ENCODE data around the gene ZNF804B.

ZNF804B gene

DNA sequence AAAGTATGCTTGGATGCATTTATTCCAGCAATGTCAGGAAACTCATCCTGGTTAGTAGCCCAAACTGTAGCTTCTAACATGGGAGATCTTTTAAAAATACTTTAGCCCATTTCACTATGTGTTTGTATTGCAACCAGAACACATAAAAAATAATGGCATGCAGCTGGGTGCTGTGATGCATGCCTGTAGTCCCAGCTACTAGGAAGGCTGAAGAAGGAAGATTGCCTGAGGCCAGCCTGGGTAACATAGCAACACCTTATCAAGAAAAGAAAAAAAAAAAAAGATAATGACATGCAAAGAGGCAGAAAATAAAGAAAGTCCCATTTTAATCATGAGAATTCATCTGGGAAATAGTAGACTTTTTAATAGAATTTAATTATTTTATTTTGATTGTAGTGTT, 553.1 kb downstream of the ZNF804B start:
- H3K9ac ChIP-seq (ENCODE audit: low read depth, low read length): no peak overlapping the region
- H3K27ac ChIP-seq (ENCODE audit: low read length): no peak overlapping the region
- no peaks in the 10 kb centered on the region for H3K27me3 ChIP-seq (ENCODE audit: insufficient read depth, low read length)
- H3K36me3 ChIP-seq (ENCODE audit: insufficient read depth, low read depth, low read length): no peaks in the 10 kb centered on the region
- H3K4me1 ChIP-seq (ENCODE audit: insufficient read depth, low read length): no peaks in the 10 kb centered on the region
- H3K4me3 ChIP-seq (ENCODE audit: low read length): no peak overlapping the region
- H3K9me3 ChIP-seq (ENCODE audit: insufficient read depth, low read depth, low read length): no peaks in the 10 kb centered on the region

DNA sequence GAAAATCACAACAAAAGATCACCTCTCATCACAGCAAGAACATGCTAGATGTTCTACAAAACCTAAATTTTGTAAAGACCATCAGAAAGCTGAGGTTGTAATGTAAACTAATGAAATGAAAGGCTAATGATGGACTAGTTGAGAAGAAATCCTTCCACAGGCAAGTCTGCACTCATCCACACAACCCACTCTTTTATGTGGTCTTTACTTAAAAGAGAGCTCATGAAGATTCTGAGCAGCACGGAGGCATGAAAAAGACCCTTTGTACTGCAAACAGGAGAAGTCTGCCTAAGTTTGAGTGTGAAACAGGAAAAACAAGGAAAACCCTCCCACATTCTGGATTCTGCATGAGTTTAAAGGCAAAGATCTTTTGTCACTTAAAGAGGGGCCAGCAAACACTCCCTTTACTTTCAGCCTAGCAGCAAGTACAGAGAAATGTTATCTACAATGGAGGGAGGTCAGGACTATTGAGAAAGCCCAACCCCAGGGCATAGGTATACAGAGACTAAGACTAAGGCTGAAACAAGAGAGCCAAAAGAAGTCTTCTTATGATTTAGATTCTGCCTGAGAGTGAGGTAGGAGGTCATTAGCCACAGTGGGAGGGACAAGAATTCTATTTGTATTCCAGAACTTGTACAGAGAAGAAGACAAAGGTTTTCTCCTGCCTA, 557.2 kb downstream of the ZNF804B start:
- no peak overlapping the region for H3K4me3 ChIP-seq (ENCODE audit: low read length)
- H3K36me3 ChIP-seq (ENCODE audit: insufficient read depth, low read depth, low read length): no peaks in the 10 kb centered on the region
- H3K9ac ChIP-seq (ENCODE audit: low read depth, low read length): no peak overlapping the region
- no peak overlapping the region for H3K27ac ChIP-seq (ENCODE audit: low read length)
- H3K9me3 ChIP-seq (ENCODE audit: insufficient read depth, low read depth, low read length): peaks cover 3% of the 10 kb centered on the region; the same call in 1 of the 2 replicates
- no peaks in the 10 kb centered on the region for H3K4me1 ChIP-seq (ENCODE audit: insufficient read depth, low read length)
- no peaks in the 10 kb centered on the region for H3K27me3 ChIP-seq (ENCODE audit: insufficient read depth, low read length)

DNA sequence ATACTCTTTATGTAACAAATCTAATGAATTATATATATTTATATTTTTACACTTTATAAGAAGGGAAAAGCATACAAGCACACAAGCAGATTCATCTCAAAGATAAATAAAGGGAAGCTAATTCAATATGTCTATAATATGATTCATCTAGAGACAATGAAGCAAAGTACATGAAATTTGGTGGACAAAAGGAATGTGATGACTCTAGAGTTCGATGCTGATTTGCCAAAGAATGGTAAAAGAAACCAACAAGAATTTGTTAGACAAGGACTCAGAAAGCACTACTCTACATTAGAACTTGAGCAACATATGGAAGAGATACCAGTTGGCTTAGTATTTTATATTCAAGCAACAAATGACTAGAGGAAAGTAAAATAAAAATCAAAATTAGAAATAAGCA, 572.5 kb downstream of the ZNF804B start:
- H3K4me3 ChIP-seq (ENCODE audit: low read length): no peak overlapping the region
- H3K36me3 ChIP-seq (ENCODE audit: insufficient read depth, low read depth, low read length): no peaks in the 10 kb centered on the region
- H3K9ac ChIP-seq (ENCODE audit: low read depth, low read length): no peak overlapping the region
- H3K9me3 ChIP-seq (ENCODE audit: insufficient read depth, low read depth, low read length): no peaks in the 10 kb centered on the region
- no peaks in the 10 kb centered on the region; the same call in 1 of the 2 replicates for H3K4me1 ChIP-seq (ENCODE audit: insufficient read depth, low read length)
- H3K27ac ChIP-seq (ENCODE audit: low read length): no peak overlapping the region
- no peaks in the 10 kb centered on the region for H3K27me3 ChIP-seq (ENCODE audit: insufficient read depth, low read length)

DNA sequence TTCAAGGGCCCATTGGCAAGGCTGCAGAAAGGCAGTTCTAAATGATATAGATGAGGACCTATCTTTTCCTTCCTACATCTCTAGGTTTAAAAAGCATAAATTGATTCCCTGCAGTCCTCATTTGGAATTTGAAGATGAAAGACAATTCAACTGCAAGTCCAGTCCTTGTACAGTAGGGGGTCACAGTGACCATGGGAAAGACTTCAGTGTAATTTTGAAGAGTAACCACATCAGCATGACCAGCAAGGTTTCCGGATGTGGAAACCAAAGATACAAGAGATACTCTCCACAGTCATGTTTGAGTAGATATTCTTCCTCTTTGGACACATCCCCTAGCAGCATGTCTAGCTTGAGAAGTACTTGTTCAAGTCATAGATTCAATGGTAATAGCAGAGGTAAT, 575.3 kb downstream of the ZNF804B start:
- Histone ChIP-seq H3K27me3 (ENCODE audit: insufficient read depth, low read length) (no peaks in the 10 kb centered on the region), H3K9me3 (ENCODE audit: insufficient read depth, low read depth, low read length) (no peaks in the 10 kb centered on the region), H3K4me1 (ENCODE audit: insufficient read depth, low read length) (no peaks in the 10 kb centered on the region; the same call in 1 of the 2 replicates), H3K36me3 (ENCODE audit: insufficient read depth, low read depth, low read length) (no peaks in the 10 kb centered on the region), H3K27ac (ENCODE audit: low read length) (no peak overlapping the region), H3K9ac (ENCODE audit: low read depth, low read length) (no peak overlapping the region), H3K4me3 (ENCODE audit: low read length) (no peak overlapping the region)

DNA sequence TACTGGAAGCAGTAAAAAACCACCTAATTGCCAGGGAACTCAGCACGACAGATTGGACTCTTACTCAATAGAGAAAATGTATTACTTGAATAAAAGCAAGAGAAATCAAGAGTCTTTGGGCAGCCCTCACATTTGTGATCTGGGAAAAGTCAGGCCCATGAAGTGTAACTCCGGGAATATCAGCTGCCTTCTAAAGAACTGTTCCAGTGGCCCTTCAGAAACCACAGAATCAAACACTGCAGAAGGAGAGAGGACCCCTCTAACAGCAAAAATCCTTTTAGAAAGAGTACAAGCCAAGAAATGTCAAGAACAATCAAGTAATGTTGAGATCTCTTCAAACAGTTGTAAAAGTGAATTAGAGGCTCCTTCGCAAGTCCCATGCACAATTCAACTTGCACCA, 576.0 kb downstream of the ZNF804B start:
- H3K27ac ChIP-seq (ENCODE audit: low read length): no peak overlapping the region
- H3K9ac ChIP-seq (ENCODE audit: low read depth, low read length): no peak overlapping the region
- H3K36me3 ChIP-seq (ENCODE audit: insufficient read depth, low read depth, low read length): no peaks in the 10 kb centered on the region
- no peaks in the 10 kb centered on the region; the same call in 1 of the 2 replicates for H3K4me1 ChIP-seq (ENCODE audit: insufficient read depth, low read length)
- no peaks in the 10 kb centered on the region for H3K9me3 ChIP-seq (ENCODE audit: insufficient read depth, low read depth, low read length)
- H3K27me3 ChIP-seq (ENCODE audit: insufficient read depth, low read length): no peaks in the 10 kb centered on the region
- H3K4me3 ChIP-seq (ENCODE audit: low read length): no peak overlapping the region

DNA sequence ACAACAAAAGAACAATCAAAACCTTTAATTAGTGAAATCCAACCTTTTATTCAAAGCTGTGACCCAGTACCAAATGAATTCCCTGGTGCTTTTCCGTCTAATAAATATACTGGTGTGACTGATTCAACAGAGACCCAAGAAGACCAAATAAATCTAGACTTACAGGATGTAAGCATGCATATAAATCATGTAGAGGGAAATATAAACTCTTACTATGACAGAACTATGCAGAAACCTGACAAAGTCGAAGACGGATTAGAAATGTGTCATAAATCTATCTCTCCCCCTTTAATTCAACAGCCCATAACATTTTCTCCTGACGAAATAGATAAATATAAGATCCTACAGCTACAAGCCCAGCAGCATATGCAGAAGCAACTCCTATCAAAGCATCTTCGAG, 576.6 kb downstream of the ZNF804B start:
- no peak overlapping the region for H3K27ac ChIP-seq (ENCODE audit: low read length)
- H3K36me3 ChIP-seq (ENCODE audit: insufficient read depth, low read depth, low read length): no peaks in the 10 kb centered on the region
- H3K9ac ChIP-seq (ENCODE audit: low read depth, low read length): no peak overlapping the region
- no peaks in the 10 kb centered on the region for H3K9me3 ChIP-seq (ENCODE audit: insufficient read depth, low read depth, low read length)
- H3K4me1 ChIP-seq (ENCODE audit: insufficient read depth, low read length): no peaks in the 10 kb centered on the region; the same call in 1 of the 2 replicates
- H3K27me3 ChIP-seq (ENCODE audit: insufficient read depth, low read length): no peaks in the 10 kb centered on the region
- H3K4me3 ChIP-seq (ENCODE audit: low read length): no peak overlapping the region

DNA sequence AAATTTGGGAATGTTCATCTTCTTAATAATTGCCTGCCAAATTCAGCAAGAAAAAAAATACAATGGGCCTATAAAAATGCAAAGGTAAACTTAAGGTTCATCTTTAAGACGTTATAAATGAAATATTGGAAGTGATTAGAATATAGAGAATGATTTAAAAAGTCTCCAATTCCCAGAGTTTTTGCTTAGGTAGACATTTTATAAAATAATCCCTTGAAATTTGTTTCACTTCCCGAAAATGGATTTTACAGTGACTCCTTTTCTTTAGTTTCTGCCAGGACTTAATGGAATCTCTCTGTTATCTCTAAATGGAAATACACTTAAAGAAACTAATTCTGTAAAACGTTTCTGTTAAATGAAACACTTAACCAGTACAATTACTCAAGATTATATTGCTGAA, 580.2 kb downstream of the ZNF804B start:
- Histone ChIP-seq H3K27ac (ENCODE audit: low read length) (no peak overlapping the region), H3K27me3 (ENCODE audit: insufficient read depth, low read length) (no peaks in the 10 kb centered on the region), H3K9ac (ENCODE audit: low read depth, low read length) (no peak overlapping the region), H3K36me3 (ENCODE audit: insufficient read depth, low read depth, low read length) (no peaks in the 10 kb centered on the region), H3K9me3 (ENCODE audit: insufficient read depth, low read depth, low read length) (no peaks in the 10 kb centered on the region), H3K4me3 (ENCODE audit: low read length) (no peak overlapping the region), H3K4me1 (ENCODE audit: insufficient read depth, low read length) (no peaks in the 10 kb centered on the region; the same call in 1 of the 2 replicates)

DNA sequence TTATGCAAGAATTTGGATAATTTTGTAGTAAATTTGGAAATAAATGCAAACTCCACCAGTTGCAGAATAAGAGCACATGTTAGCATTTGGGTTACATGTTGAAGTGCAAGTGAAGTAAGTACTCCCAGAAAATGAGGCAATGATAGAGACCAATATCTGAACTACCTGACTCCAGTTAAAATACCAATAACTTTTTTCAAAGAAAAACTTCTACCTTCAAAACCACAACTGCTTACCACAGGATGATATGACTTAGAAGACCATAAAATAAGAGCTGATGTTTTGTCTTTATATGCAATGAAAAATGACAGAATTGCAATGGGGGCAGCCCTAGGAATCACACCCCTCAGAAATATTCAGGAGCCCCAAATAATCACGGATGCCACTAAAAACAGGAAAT, 597.6 kb downstream of the ZNF804B start:
- H3K4me1 ChIP-seq (ENCODE audit: insufficient read depth, low read length): no peaks in the 10 kb centered on the region
- no peak overlapping the region for H3K9ac ChIP-seq (ENCODE audit: low read depth, low read length)
- H3K9me3 ChIP-seq (ENCODE audit: insufficient read depth, low read depth, low read length): no peaks in the 10 kb centered on the region
- H3K27ac ChIP-seq (ENCODE audit: low read length): no peak overlapping the region
- H3K36me3 ChIP-seq (ENCODE audit: insufficient read depth, low read depth, low read length): no peaks in the 10 kb centered on the region
- no peaks in the 10 kb centered on the region for H3K27me3 ChIP-seq (ENCODE audit: insufficient read depth, low read length)
- no peak overlapping the region for H3K4me3 ChIP-seq (ENCODE audit: low read length)

DNA sequence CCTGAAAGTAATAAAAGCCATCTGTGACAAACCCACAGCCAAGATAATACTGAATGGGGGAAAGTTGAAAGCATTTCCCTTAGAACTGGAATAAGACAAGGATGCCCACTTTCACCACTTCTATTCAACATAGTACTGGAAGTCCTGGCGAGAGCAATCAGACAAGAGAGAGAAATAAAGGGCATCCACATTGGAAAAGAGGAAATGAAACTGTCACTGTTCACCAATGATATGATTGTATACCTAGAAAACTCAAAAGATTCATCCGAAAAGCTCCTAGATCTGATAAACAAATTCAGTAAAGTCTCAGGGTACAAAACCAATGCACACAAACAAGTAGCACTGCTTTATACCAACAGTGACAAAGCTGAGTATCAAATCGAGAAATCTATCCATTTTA, 617.7 kb downstream of the ZNF804B start:
- H3K27ac ChIP-seq (ENCODE audit: low read length): no peak overlapping the region
- H3K4me1 ChIP-seq (ENCODE audit: insufficient read depth, low read length): no peaks in the 10 kb centered on the region
- no peaks in the 10 kb centered on the region for H3K27me3 ChIP-seq (ENCODE audit: insufficient read depth, low read length)
- H3K4me3 ChIP-seq (ENCODE audit: low read length): no peak overlapping the region
- no peak overlapping the region for H3K9ac ChIP-seq (ENCODE audit: low read depth, low read length)
- H3K9me3 ChIP-seq (ENCODE audit: insufficient read depth, low read depth, low read length): 0 out of 2 replicates have a peak, but pooled peaks cover 1% of the 10 kb centered on the region
- H3K36me3 ChIP-seq (ENCODE audit: insufficient read depth, low read depth, low read length): no peaks in the 10 kb centered on the region

DNA sequence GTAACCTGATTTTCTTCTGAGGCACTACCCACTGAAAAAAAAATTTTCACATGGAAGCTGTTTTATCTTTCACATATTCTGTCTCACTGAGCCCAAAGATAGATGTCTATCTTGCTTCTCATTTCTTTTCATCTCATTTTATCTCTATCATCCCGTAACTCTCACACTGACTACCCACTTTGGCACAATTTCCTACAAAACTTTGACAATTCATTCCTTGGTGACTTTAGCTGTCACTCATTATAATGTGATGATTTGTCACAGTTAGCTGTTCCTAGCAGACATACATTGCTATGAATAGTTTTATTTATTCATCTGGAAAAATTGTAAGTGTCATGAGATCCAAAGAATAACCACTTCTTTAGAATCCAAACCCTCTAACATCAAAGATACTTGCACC, 625.9 kb downstream of the ZNF804B start:
- H3K27ac ChIP-seq (ENCODE audit: low read length): no peak overlapping the region
- H3K9me3 ChIP-seq (ENCODE audit: insufficient read depth, low read depth, low read length): peaks cover 12% of the 10 kb centered on the region
- no peaks in the 10 kb centered on the region for H3K27me3 ChIP-seq (ENCODE audit: insufficient read depth, low read length)
- no peak overlapping the region for H3K9ac ChIP-seq (ENCODE audit: low read depth, low read length)
- no peaks in the 10 kb centered on the region for H3K36me3 ChIP-seq (ENCODE audit: insufficient read depth, low read depth, low read length)
- H3K4me3 ChIP-seq (ENCODE audit: low read length): no peak overlapping the region
- H3K4me1 ChIP-seq (ENCODE audit: insufficient read depth, low read length): no peaks in the 10 kb centered on the region
